IPS-20b (cell line): Measurements from ENCODE around the gene PAPOLB.

Experiments used
- H3K27ac ChIP-seq: one replicate; pipeline ENCODE4 v1.5.1; 2013; ENCODE audit warnings: low read length
- H3K27me3 ChIP-seq: 2 replicates; pipeline ENCODE4 v1.6.1; 2013; ENCODE audit warnings: mild to moderate bottlenecking, low read length, inconsistent platforms; ENCODE audit not compliant: insufficient read depth
- H3K36me3 ChIP-seq: 2 replicates; pipeline ENCODE4 v1.6.1; 2013; ENCODE audit warnings: low read depth, mild to moderate bottlenecking, inconsistent platforms, low read length, moderate library complexity; ENCODE audit not compliant: insufficient read depth
- H3K4me1 ChIP-seq: 2 replicates; pipeline ENCODE4 v1.6.1; 2013; ENCODE audit warnings: mild to moderate bottlenecking, control low read depth, inconsistent platforms, low read length, moderate library complexity; ENCODE audit not compliant: insufficient read depth
- H3K4me3 ChIP-seq: 2 replicates; pipeline ENCODE4 v1.5.1; 2013; ENCODE audit warnings: mild to moderate bottlenecking, low read length, inconsistent platforms
- H3K9ac ChIP-seq: 2 replicates; pipeline ENCODE4 v1.6.1; 2013; ENCODE audit warnings: low read depth, mild to moderate bottlenecking, inconsistent platforms, low read length, moderate library complexity
- H3K9me3 ChIP-seq: 2 replicates; pipeline ENCODE4 v1.6.1; 2013; ENCODE audit warnings: mild to moderate bottlenecking, low read depth, low read length, inconsistent platforms; ENCODE audit not compliant: insufficient read depth

The PAPOLB gene

GRCh38 chr7:4816419-4817080 is 45.3 kb downstream of the PAPOLB start:
- no peak overlapping the region for H3K9ac ChIP-seq

GRCh38 chr7:4815609-4816418 is 46.0 kb downstream of the PAPOLB start:
- no peak overlapping the region for H3K4me3 ChIP-seq
- H3K9ac ChIP-seq = no peak overlapping the region
- H3K27me3 ChIP-seq = no peaks in the 10 kb centered on the region
- H3K36me3 ChIP-seq = no peaks in the 10 kb centered on the region
- no peak overlapping the region for H3K27ac ChIP-seq
- no peaks in the 10 kb centered on the region for H3K4me1 ChIP-seq
- no peaks in the 10 kb centered on the region for H3K9me3 ChIP-seq

More at GRCh38 chr7:4816419-4817080, 45.3 kb downstream of the PAPOLB start:
- H3K9me3 ChIP-seq = no peaks in the 10 kb centered on the region
- H3K36me3 ChIP-seq = no peaks in the 10 kb centered on the region
- no peak overlapping the region for H3K27ac ChIP-seq
- no peaks in the 10 kb centered on the region for H3K27me3 ChIP-seq
- no peaks in the 10 kb centered on the region for H3K4me1 ChIP-seq
- no peak overlapping the region for H3K4me3 ChIP-seq

GRCh38 chr7:4815121-4815520 is 46.7 kb downstream of the PAPOLB start:
- H3K4me3 ChIP-seq = no peak overlapping the region
- H3K36me3 ChIP-seq = no peaks in the 10 kb centered on the region
- H3K27ac ChIP-seq = no peak overlapping the region
- no peaks in the 10 kb centered on the region for H3K9me3 ChIP-seq
- no peak overlapping the region for H3K9ac ChIP-seq
- no peaks in the 10 kb centered on the region for H3K4me1 ChIP-seq
- H3K27me3 ChIP-seq = no peaks in the 10 kb centered on the region

- Histone ChIP-seq H3K9me3 (no peaks in the 10 kb centered on the region), H3K27ac (no peak overlapping the region), H3K4me3 (no peak overlapping the region), H3K9ac (no peak overlapping the region), H3K4me1 (no peaks in the 10 kb centered on the region), H3K36me3 (no peaks in the 10 kb centered on the region), H3K27me3 (no peaks in the 10 kb centered on the region)
Observed at GRCh38 chr7:4814433-4814832, 47.4 kb downstream of the PAPOLB start.

- Histone ChIP-seq H3K27me3 (no peaks in the 10 kb centered on the region), H3K36me3 (no peaks in the 10 kb centered on the region), H3K9me3 (no peaks in the 10 kb centered on the region), H3K4me3 (no peak overlapping the region), H3K4me1 (no peaks in the 10 kb centered on the region), H3K9ac (no peak overlapping the region), H3K27ac (no peak overlapping the region)
Observed at GRCh38 chr7:4809666-4810065, 52.2 kb downstream of the PAPOLB start.

GRCh38 chr7:4809091-4809591 is 52.7 kb downstream of the PAPOLB start:
- no peaks in the 10 kb centered on the region for H3K27me3 ChIP-seq
- H3K27ac ChIP-seq = no peak overlapping the region
- no peaks in the 10 kb centered on the region for H3K9me3 ChIP-seq
- no peaks in the 10 kb centered on the region for H3K36me3 ChIP-seq
- H3K4me1 ChIP-seq = no peaks in the 10 kb centered on the region
- H3K4me3 ChIP-seq = no peak overlapping the region
- H3K9ac ChIP-seq = no peak overlapping the region

GRCh38 chr7:4808565-4808964 is 53.3 kb downstream of the PAPOLB start:
- Histone ChIP-seq H3K27ac (no peak overlapping the region), H3K9ac (no peak overlapping the region), H3K27me3 (no peaks in the 10 kb centered on the region), H3K4me1 (no peaks in the 10 kb centered on the region), H3K9me3 (no peaks in the 10 kb centered on the region), H3K36me3 (no peaks in the 10 kb centered on the region), H3K4me3 (no peak overlapping the region)

- Histone ChIP-seq H3K4me3 (no peak overlapping the region), H3K9ac (no peak overlapping the region), H3K27me3 (no peaks in the 10 kb centered on the region), H3K27ac (no peak overlapping the region), H3K4me1 (no peaks in the 10 kb centered on the region), H3K36me3 (no peaks in the 10 kb centered on the region), H3K9me3 (no peaks in the 10 kb centered on the region)
Observed at GRCh38 chr7:4808026-4808425, 53.8 kb downstream of the PAPOLB start.
